IMR-90 (cell line): ENCODE measurements around the gene ITGAE.

ENCODE experiments used
- BHLHE40 ChIP-seq: fragments of 150-350 bp; IDR thresholded peaks from 2 replicates; pipeline ENCODE4 v1.6.1; 2016; ENCODE audit warnings: mild to moderate bottlenecking, low read depth, low read length
- CEBPB ChIP-seq: IDR thresholded peaks from 2 replicates; pipeline ENCODE4 v1.6.1; 2012; ENCODE audit warnings: low read depth, low read length, improper control_type of control experiment
- MAZ ChIP-seq: IDR thresholded peaks from 2 replicates; pipeline ENCODE4 v1.6.1; 2012; ENCODE audit warnings: low read depth, mild to moderate bottlenecking, low read length, improper control_type of control experiment, moderate library complexity, borderline replicate concordance
- POLR2A ChIP-seq: IDR thresholded peaks from 2 replicates; pipeline ENCODE4 v1.6.1; 2012; ENCODE audit warnings: mild to moderate bottlenecking, low read depth, low read length
- RCOR1 ChIP-seq: IDR thresholded peaks from 2 replicates; pipeline ENCODE4 v1.6.1; 2012; ENCODE audit warnings: mild to moderate bottlenecking, low read length, improper control_type of control experiment; ENCODE audit not compliant: insufficient replicate concordance
- RFX5 ChIP-seq: IDR thresholded peaks from 2 replicates; pipeline ENCODE4 v1.8.0; 2012; ENCODE audit warnings: low read depth, mild to moderate bottlenecking, low read length, moderate library complexity
- TF ChIP-seq, protein P1 (sequence below): conservative IDR thresholded peaks from 2 replicates; pipeline ENCODE4 v1.5.1; 2012; ENCODE audit warnings: mild to moderate bottlenecking, low read depth, low read length, improper control_type of control experiment

DNA sequence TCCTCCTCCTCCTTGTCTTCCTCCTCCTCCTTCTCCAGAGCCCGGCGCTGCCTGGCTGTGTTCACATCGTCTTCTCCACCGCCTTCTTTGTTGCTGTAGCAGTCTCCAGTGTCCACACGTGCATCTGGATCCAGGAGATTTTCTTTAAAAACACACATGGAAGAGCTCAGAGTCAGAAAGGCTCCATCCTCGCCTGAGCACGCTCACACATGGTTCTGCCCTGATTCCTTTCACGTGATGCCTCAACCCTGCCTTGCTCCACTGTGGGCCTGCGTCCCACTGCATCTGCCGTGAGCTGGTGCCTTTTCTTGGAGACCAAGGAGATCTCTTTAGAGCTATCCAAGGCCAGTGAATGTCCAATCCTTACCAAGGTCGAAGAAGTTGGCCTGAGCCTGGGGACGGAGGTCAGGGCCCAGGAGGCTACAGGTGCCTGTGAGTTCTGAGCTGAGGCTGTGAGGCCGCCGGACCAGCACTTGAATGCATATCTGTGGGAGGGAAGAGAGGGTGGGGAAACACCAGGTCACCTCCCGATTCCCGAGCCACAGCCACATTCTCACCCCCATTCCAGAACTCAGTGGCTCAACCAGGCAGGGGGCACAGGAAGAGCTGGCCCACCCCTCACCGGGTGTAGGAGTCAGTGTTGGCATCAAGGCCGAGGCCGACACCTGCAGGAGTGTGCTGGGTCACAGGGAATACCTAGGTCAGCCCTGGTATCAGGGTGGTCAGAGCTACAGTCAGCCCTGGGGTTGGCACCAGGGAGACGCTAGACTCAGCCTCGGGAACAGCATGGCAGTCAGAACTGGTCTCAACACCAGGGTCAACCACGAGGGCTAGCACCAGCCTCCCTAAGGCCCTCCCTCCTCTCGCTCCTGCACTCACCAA, 39.7 kb downstream of the ITGAE start:
- TF ChIP-seq BHLHE40 (no peak), RFX5 (no peak), POLR2A (no peak), MAZ (no peak), CEBPB (no peak), RCOR1 (no peak)
- TF ChIP-seq, protein P1, sequence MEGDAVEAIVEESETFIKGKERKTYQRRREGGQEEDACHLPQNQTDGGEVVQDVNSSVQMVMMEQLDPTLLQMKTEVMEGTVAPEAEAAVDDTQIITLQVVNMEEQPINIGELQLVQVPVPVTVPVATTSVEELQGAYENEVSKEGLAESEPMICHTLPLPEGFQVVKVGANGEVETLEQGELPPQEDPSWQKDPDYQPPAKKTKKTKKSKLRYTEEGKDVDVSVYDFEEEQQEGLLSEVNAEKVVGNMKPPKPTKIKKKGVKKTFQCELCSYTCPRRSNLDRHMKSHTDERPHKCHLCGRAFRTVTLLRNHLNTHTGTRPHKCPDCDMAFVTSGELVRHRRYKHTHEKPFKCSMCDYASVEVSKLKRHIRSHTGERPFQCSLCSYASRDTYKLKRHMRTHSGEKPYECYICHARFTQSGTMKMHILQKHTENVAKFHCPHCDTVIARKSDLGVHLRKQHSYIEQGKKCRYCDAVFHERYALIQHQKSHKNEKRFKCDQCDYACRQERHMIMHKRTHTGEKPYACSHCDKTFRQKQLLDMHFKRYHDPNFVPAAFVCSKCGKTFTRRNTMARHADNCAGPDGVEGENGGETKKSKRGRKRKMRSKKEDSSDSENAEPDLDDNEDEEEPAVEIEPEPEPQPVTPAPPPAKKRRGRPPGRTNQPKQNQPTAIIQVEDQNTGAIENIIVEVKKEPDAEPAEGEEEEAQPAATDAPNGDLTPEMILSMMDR, result no peak
